Nephron (organoid): ENCODE results near the gene TFF3.
"Not testable (repeated sequence)": the region's sequence is repeated elsewhere in the genome, so short reads cannot be mapped to it uniquely, and the experiment has no call there.

Experiments
- H3K27ac Mint-ChIP-seq, 3 experiments: 2 replicates each; pipeline ENCODE4 v1.8.0; 2020; ENCODE audit warnings: mixed read lengths in 3 of 3, mild to moderate bottlenecking in 2 of 3, moderate library complexity in 1 of 3
- H3K27me3 Mint-ChIP-seq: 2 replicates; pipeline ENCODE4 v1.8.0; 2021; ENCODE audit warnings: low read depth, mild to moderate bottlenecking, moderate library complexity, mixed read lengths
- H3K36me3 Mint-ChIP-seq: 2 replicates; pipeline ENCODE4 v1.8.0; 2020; ENCODE audit warnings: low read depth, mixed read lengths
- H3K4me1 Mint-ChIP-seq: 2 replicates; pipeline ENCODE4 v1.8.0; 2020; ENCODE audit warnings: mixed read lengths
- H3K4me3 Mint-ChIP-seq, 3 experiments: 2 replicates each; pipeline ENCODE4 v1.8.0; 2020; ENCODE audit warnings: mild to moderate bottlenecking in 3 of 3, mixed read lengths in 3 of 3, moderate library complexity in 2 of 3
- H3K9me3 Mint-ChIP-seq: 2 replicates; pipeline ENCODE4 v1.8.0; 2020; ENCODE audit warnings: mixed read lengths
- TF ChIP-seq, protein P1 (sequence below), 3 experiments: fragments of 200-600 bp; sonication (generic); IDR thresholded peaks; one replicate each; pipeline ENCODE4 v1.5.0; 2021; ENCODE audit warnings: antibody characterized with exemption in 3 of 3; ENCODE audit not compliant: unreplicated experiment in 3 of 3

TFF3 gene

GRCh38 chr21:42294273-42294880 lies 20.8 kb downstream of the TFF3 start:
- Mint-ChIP-seq H3K27me3 (peaks cover 11% of the 10 kb centered on the region), H3K27ac (no peak overlapping the region), H3K4me3 (no peak overlapping the region), H3K36me3 (no peaks in the 10 kb centered on the region), H3K4me1 (peaks cover 10% of the 10 kb centered on the region), H3K9me3 (no peaks in the 10 kb centered on the region)
- TF ChIP-seq, protein P1, sequence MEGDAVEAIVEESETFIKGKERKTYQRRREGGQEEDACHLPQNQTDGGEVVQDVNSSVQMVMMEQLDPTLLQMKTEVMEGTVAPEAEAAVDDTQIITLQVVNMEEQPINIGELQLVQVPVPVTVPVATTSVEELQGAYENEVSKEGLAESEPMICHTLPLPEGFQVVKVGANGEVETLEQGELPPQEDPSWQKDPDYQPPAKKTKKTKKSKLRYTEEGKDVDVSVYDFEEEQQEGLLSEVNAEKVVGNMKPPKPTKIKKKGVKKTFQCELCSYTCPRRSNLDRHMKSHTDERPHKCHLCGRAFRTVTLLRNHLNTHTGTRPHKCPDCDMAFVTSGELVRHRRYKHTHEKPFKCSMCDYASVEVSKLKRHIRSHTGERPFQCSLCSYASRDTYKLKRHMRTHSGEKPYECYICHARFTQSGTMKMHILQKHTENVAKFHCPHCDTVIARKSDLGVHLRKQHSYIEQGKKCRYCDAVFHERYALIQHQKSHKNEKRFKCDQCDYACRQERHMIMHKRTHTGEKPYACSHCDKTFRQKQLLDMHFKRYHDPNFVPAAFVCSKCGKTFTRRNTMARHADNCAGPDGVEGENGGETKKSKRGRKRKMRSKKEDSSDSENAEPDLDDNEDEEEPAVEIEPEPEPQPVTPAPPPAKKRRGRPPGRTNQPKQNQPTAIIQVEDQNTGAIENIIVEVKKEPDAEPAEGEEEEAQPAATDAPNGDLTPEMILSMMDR (IDR thresholded peaks at IDR 0.05; ENCODE audit: unreplicated experiment in 3 of 3): no peak

DNA sequence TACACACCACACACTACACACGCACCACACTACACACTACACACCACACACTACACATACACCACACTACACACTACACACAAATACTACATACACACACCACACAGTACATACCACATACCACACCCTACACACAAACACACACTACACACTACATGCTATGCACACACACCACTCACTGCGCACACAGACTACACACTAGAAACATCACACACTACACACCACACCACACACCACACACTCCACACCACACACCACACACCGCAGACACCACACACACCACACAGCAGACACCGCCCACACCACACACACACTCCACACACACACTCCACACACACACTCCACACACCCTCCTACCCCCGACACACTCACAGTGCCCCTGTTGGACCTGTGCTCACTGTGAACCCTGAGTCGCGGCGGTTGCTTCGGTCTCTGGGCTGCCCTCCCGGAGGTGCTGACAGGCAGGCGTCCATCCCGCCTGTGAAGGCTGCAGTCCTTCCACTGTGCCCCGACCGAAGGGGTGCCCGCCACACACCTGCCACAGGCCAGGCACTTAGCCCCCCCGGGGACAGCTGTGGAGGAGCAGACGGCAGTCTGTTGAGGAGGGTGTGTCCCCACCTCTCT lies 21.4 kb downstream of the TFF3 start:
- Mint-ChIP-seq H3K27ac (no peak overlapping the region), H3K27me3 (peaks cover 11% of the 10 kb centered on the region), H3K4me1 (peaks cover 10% of the 10 kb centered on the region), H3K9me3 (no peaks in the 10 kb centered on the region), H3K4me3 (no peak overlapping the region), H3K36me3 (peaks cover 4% of the 10 kb centered on the region)
- TF ChIP-seq, protein P1 (IDR thresholded peaks at IDR 0.05; ENCODE audit: unreplicated experiment in 3 of 3): no peak

- H3K27me3 Mint-ChIP-seq: peaks cover 14% of the 10 kb centered on the region
- H3K4me1 Mint-ChIP-seq: peaks cover 10% of the 10 kb centered on the region
- not testable (repeated sequence) for H3K4me3 Mint-ChIP-seq, H3K27ac Mint-ChIP-seq, H3K9me3 Mint-ChIP-seq, H3K36me3 Mint-ChIP-seq
These were observed 22.6 kb downstream of the TFF3 start for GRCh38 chr21:42292563-42293142.

DNA sequence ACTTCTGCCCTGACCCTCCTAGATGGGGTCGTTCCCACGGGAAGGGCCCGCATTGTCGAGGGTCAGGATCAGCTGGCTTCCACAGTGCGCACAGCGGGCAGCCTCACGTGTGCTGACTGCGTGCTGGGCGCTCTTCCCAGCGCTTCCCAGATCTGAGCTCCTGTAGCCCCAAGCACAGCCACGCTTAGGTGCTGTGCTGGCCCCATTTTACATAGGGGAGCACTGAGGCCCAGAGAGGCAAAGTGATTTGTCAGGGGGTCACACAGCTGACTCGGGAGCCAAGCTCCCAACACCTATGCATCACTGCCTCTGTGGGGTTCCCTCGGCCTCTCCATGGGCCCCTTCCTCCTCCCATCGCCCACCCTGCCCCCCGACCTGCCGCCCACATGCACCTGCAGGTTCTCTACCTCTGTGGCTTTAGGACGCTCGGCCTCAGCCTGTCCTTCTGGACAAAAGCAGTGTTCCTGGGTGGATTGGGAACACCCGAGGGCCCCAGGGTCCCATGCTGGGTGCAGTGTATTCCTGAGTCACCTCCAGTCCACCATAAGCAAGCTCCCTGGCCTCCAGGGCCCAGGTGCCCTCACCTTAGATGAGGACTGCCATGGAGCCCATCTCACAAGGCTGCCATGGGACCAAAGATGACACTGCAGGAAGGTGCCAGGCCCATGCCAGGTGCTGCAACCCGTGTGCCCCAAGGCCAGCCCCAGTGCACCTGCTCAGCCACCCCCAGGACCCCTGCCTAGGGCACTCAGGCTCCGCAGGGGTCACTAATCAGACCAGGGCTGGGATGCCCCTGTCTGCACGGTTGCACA lies 23.3 kb downstream of the TFF3 start:
- H3K4me1 Mint-ChIP-seq: peaks cover 10% of the 10 kb centered on the region
- TF ChIP-seq, protein P1 (IDR thresholded peaks at IDR 0.05; ENCODE audit: unreplicated experiment in 3 of 3): no peak
- no peak overlapping the region for H3K27ac Mint-ChIP-seq
- peaks cover 14% of the 10 kb centered on the region for H3K27me3 Mint-ChIP-seq
- H3K4me3 Mint-ChIP-seq: no peak overlapping the region
- H3K9me3 Mint-ChIP-seq: no peaks in the 10 kb centered on the region
- H3K36me3 Mint-ChIP-seq: peaks cover 5% of the 10 kb centered on the region

GRCh38 chr21:42291003-42291750 lies 24.0 kb downstream of the TFF3 start:
- no peaks in the 10 kb centered on the region for H3K9me3 Mint-ChIP-seq

More at GRCh38 chr21:42291003-42291750, 24.0 kb downstream of the TFF3 start:
- H3K4me3 Mint-ChIP-seq: no peak overlapping the region
- H3K4me1 Mint-ChIP-seq: peaks cover 10% of the 10 kb centered on the region
- H3K27ac Mint-ChIP-seq: no peak overlapping the region
- TF ChIP-seq, protein P1 (IDR thresholded peaks at IDR 0.05; ENCODE audit: unreplicated experiment in 3 of 3): no peak
- peaks cover 18% of the 10 kb centered on the region for H3K27me3 Mint-ChIP-seq
- peaks cover 10% of the 10 kb centered on the region for H3K36me3 Mint-ChIP-seq
